Endodermal cell (in vitro differentiated cells): ENCODE measurements around the gene GCNT4. TPM values are rescaled to one million over a fixed set of nuclear protein-coding genes. Genes with fewer than 3 reads are reported as not detected.

Experiments used
- DNase-seq: peaks from one replicate; pipeline ENCODE4 v3.0.0-alpha.2; 2017
- H3K27ac ChIP-seq: 2 replicates; pipeline ENCODE4 v1.5.1; 2013; ENCODE audit warnings: mild to moderate bottlenecking, low read depth, low read length, moderate library complexity
- H3K27me3 ChIP-seq: 2 replicates; pipeline ENCODE4 v1.6.1; 2013; ENCODE audit warnings: mild to moderate bottlenecking, low read length, moderate library complexity; ENCODE audit not compliant: insufficient read depth, control insufficient read depth, poor library complexity, severe bottlenecking
- H3K36me3 ChIP-seq: 2 replicates; pipeline ENCODE4 v1.7.0; 2013; ENCODE audit warnings: mild to moderate bottlenecking, low read length, moderate library complexity; ENCODE audit not compliant: control insufficient read depth, insufficient read depth
- H3K4me1 ChIP-seq: one replicate; pipeline ENCODE4 v1.7.0; 2013; ENCODE audit warnings: low read length; ENCODE audit not compliant: control insufficient read depth, insufficient read depth
- H3K4me3 ChIP-seq: 2 replicates; pipeline ENCODE4 v1.5.1; 2013; ENCODE audit warnings: mild to moderate bottlenecking, low read length, moderate library complexity
- H3K9ac ChIP-seq: 2 replicates; pipeline ENCODE4 v1.6.1; 2013; ENCODE audit warnings: mild to moderate bottlenecking, low read length, moderate library complexity; ENCODE audit not compliant: poor library complexity, severe bottlenecking; ENCODE audit errors: extremely low read depth
- H3K9me3 ChIP-seq: 2 replicates; pipeline ENCODE4 v1.6.1; 2013; ENCODE audit warnings: mild to moderate bottlenecking, low read length, moderate library complexity; ENCODE audit not compliant: control insufficient read depth
- H3K27ac Mint-ChIP-seq: 2 replicates; pipeline ENCODE4 v1.8.0; 2020; ENCODE audit warnings: mixed read lengths
- H3K27me3 Mint-ChIP-seq: 2 replicates; pipeline ENCODE4 v1.8.0; 2021; ENCODE audit warnings: mild to moderate bottlenecking, mixed read lengths; ENCODE audit not compliant: insufficient read depth
- H3K36me3 Mint-ChIP-seq: 2 replicates; pipeline ENCODE4 v1.8.0; 2020; ENCODE audit warnings: low read depth, mixed read lengths
- H3K4me1 Mint-ChIP-seq: 2 replicates; pipeline ENCODE4 v1.8.0; 2020; ENCODE audit warnings: mixed read lengths
- H3K4me3 Mint-ChIP-seq: 2 replicates; pipeline ENCODE4 v1.8.0; 2020; ENCODE audit warnings: mild to moderate bottlenecking, moderate library complexity, mixed read lengths
- H3K9me3 Mint-ChIP-seq: 2 replicates; pipeline ENCODE4 v1.8.0; 2020; ENCODE audit warnings: mild to moderate bottlenecking, mixed read lengths
- CTCF ChIP-seq: fragments of 200-600 bp; sonication (generic); conservative IDR thresholded peaks from 2 replicates; pipeline ENCODE4 v1.5.0; 2021; ENCODE audit warnings: antibody characterized with exemption, mild to moderate bottlenecking
- WGBS, 2 experiments: methylation state at CpG; one replicate each; pipeline versions ENCODE4 v1.1.5 to v1.1.7; 2013; ENCODE audit warnings: missing lambda C conversion rate in 2 of 2, mixed read lengths in 1 of 2; ENCODE audit not compliant: insufficient coverage in 1 of 2, insufficient read length in 1 of 2; 5-methylcytosine and 5-hydroxymethylcytosine counted together
- total RNA-seq, 2 donors: library from RNA; stranded (reverse); fragmentation: NEBNext Ultra II Directional in 1 of 2; extraction: Animal tissue kit (Norgen Biotek cat#: 25700) in 1 of 2; gene quantifications; 2 replicates in 1 of 2; 3 replicates in 1 of 2; pipeline ENCODE4 v1.2.1, GENCODE V29; 2021

GCNT4 gene
- total RNA-seq, 2 donors from 2014 or later: 2.5 to 4.2 TPM

GRCh38 chr5:75049456-75050351 lies 2.7 kb downstream of the GCNT4 start:
- Histone ChIP-seq H3K9me3 (no peaks in the 10 kb centered on the region), H3K27ac (no peak overlapping the region), H3K9ac (no peak overlapping the region), H3K4me1 (peaks cover 5% of the 10 kb centered on the region), H3K36me3 (peaks cover 4% of the 10 kb centered on the region), H3K27me3 (peaks cover 20% of the 10 kb centered on the region), H3K4me3 (no peak overlapping the region)
- H3K4me1 Mint-ChIP-seq: peaks cover 28% of the 10 kb centered on the region
- H3K36me3 Mint-ChIP-seq: peaks cover 6% of the 10 kb centered on the region
- peaks cover 26% of the 10 kb centered on the region for H3K27me3 Mint-ChIP-seq
- WGBS, 2 experiments: 77 to 85% methylated on average over 9 to 11 of the region's 11 CpGs
- no peaks in the 10 kb centered on the region for H3K9me3 Mint-ChIP-seq
- no peak overlapping the region for H3K27ac Mint-ChIP-seq
- TF ChIP-seq CTCF: peak; percentile 87
- H3K4me3 Mint-ChIP-seq: no peak overlapping the region
- DNase-seq: peak; percentile 89

- no peaks in the 10 kb centered on the region for H3K9me3 Mint-ChIP-seq
- H3K27me3 ChIP-seq: peaks cover 9% of the 10 kb centered on the region
Measured at GRCh38 chr5:75048457-75048953, 3.9 kb downstream of the GCNT4 start.

GRCh38 chr5:75047356-75047755 lies 5.0 kb downstream of the GCNT4 start:
- no peak for DNase-seq
- peaks cover 9% of the 10 kb centered on the region for H3K27me3 ChIP-seq
- H3K27ac Mint-ChIP-seq: no peak overlapping the region
- H3K9me3 ChIP-seq: no peaks in the 10 kb centered on the region
- H3K4me1 Mint-ChIP-seq: peaks cover 22% of the 10 kb centered on the region
- H3K27me3 Mint-ChIP-seq: peaks cover 15% of the 10 kb centered on the region
- no peak overlapping the region for H3K4me3 Mint-ChIP-seq
- no peak overlapping the region for H3K4me3 ChIP-seq
- no peaks in the 10 kb centered on the region for H3K9me3 Mint-ChIP-seq
- no peak for TF ChIP-seq CTCF
- H3K36me3 Mint-ChIP-seq: peaks cover 6% of the 10 kb centered on the region
- H3K27ac ChIP-seq: no peak overlapping the region
- peaks cover 10% of the 10 kb centered on the region for H3K36me3 ChIP-seq
- H3K4me1 ChIP-seq: no peaks in the 10 kb centered on the region
- H3K9ac ChIP-seq: no peak overlapping the region

More at GRCh38 chr5:75048457-75048953, 3.9 kb downstream of the GCNT4 start:
- H3K4me1 ChIP-seq: no peaks in the 10 kb centered on the region
- 92 to 93% methylated on average over 6 to 7 of the region's 7 CpGs for WGBS, 2 experiments
- H3K4me1 Mint-ChIP-seq: peaks cover 22% of the 10 kb centered on the region
- H3K27ac ChIP-seq: no peak overlapping the region
- peaks cover 16% of the 10 kb centered on the region for H3K27me3 Mint-ChIP-seq
- peaks cover 10% of the 10 kb centered on the region for H3K36me3 ChIP-seq
- no peaks in the 10 kb centered on the region for H3K9me3 ChIP-seq
- H3K4me3 Mint-ChIP-seq: no peak overlapping the region
- H3K36me3 Mint-ChIP-seq: peaks cover 6% of the 10 kb centered on the region
- H3K27ac Mint-ChIP-seq: no peak overlapping the region
- no peak for DNase-seq
- TF ChIP-seq CTCF: no peak
- no peak overlapping the region for H3K9ac ChIP-seq
- H3K4me3 ChIP-seq: no peak overlapping the region
